Spinal cord (tissue), 10 donors: ENCODE data around the gene LRRN4CL. TPM values are rescaled to one million over a fixed set of nuclear protein-coding genes. Genes with fewer than 3 reads are reported as not detected.

Source experiments
- DNase-seq, 6 donors: peaks; one replicate each; pipeline versions ENCODE4 v3.0.0 to v3.0.0-alpha.2; 2013 to 2015; ENCODE audit warnings: low spot score in 6 of 6, low read depth in 4 of 6
- H3K27ac ChIP-seq: one replicate; pipeline ENCODE4 v1.5.1; 2013; ENCODE audit warnings: low read depth, low read length, control low read depth
- H3K27me3 ChIP-seq: one replicate; pipeline ENCODE4 v1.6.1; 2013; ENCODE audit warnings: low read length; ENCODE audit not compliant: control insufficient read depth, insufficient read depth
- H3K36me3 ChIP-seq: one replicate; pipeline ENCODE4 v1.6.1; 2013; ENCODE audit warnings: low read length; ENCODE audit not compliant: control insufficient read depth, insufficient read depth
- H3K4me1 ChIP-seq: one replicate; pipeline ENCODE4 v1.6.1; 2013; ENCODE audit warnings: low read length; ENCODE audit not compliant: control insufficient read depth, insufficient read depth
- H3K4me3 ChIP-seq: one replicate; pipeline ENCODE4 v1.5.1; 2013; ENCODE audit warnings: low read depth, low read length, control low read depth
- H3K9me3 ChIP-seq: one replicate; pipeline ENCODE4 v1.6.1; 2013; ENCODE audit warnings: low read length; ENCODE audit not compliant: control insufficient read depth, insufficient read depth
- WGBS: methylation state at CpG from one replicate; pipeline ENCODE4 v1.1.5; 2013; ENCODE audit warnings: missing lambda C conversion rate; ENCODE audit not compliant: insufficient coverage; 5-methylcytosine and 5-hydroxymethylcytosine counted together
- polyA plus RNA-seq, 2 donors: library from polyadenylated mRNA; unstranded; fragments of 120-200 nt; gene quantifications; one replicate each; pipeline ENCODE4 v1.2.1, GENCODE V29; 2013; ENCODE audit not compliant: insufficient read length in 2 of 2
- small RNA-seq: library from RNA; depleted of rRNA; stranded (forward); fragments of <200 nt; gene quantifications from one replicate; pipeline ENCODE3, GENCODE V24; 2014; ENCODE audit warnings: low replicate concordance
- total RNA-seq, 2 donors: library from RNA; depleted of rRNA in 1 of 2; stranded (reverse); fragments of 120-200 nt in 1 of 2; fragments of >200 nt in 1 of 2; gene quantifications; one replicate each; pipeline versions ENCODE4 v1.2.3 to v1.2.4, GENCODE V29; 2013 to 2014
- donor health status: healthy.

Gene LRRN4CL
- total and polyA plus RNA-seq, 4 donors, result 0.40 to 15.0 (median 3.2) TPM

DNA sequence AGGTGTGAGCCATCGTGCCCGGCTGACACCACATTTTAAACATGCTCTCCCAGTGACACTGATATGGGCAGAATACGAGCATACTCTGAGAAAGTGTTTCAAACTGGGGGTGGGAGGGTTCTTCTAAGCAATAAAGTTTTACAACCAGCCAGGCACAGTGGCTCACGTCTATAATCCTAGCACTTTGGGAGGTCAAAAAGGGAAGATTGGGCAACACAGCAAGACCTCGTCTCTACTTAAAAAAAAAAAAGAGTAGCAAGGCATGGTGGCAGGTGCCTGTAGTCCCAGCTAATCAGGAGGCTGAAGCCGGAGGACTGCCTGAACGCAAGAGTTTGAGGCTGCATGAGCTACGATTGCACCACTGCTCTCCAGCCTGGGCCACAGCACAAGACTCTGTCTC is 45.1 kb downstream of the LRRN4CL start:
- no peaks in the 10 kb centered on the region for H3K27me3 ChIP-seq
- 88% methylated on average over 4 of the region's 8 CpGs for WGBS
- H3K4me3 ChIP-seq, result no peak overlapping the region
- H3K4me1 ChIP-seq, result peaks cover 23% of the 10 kb centered on the region
- no peak overlapping the region for H3K27ac ChIP-seq
- no peak for DNase-seq
- peaks cover 44% of the 10 kb centered on the region for H3K36me3 ChIP-seq
- H3K9me3 ChIP-seq, result no peaks in the 10 kb centered on the region

Small RNA genes lying within 50 kb of the gene (small RNA-seq; reads per million reads assigned to genes)
- not detected for gene SNORA57

Other genes starting within 250 kb of the LRRN4CL start
- 100 to 1,000 TPM; 247 to 463 TPM for gene AHNAK, start 142.7 kb downstream of the LRRN4CL start, total RNA-seq
- gene AHNAK, start 142.7 kb downstream of the LRRN4CL start, polyA plus RNA-seq, result 10 to 100 TPM; 60.2 to 84.0 TPM
- 1,000 to 10,000 TPM in 1 of 2 donors, 100 to 1,000 TPM in 1; 887 to 2,089 TPM for gene EEF1G, start 115.6 kb downstream of the LRRN4CL start, total RNA-seq
- gene EEF1G, start 115.6 kb downstream of the LRRN4CL start, polyA plus RNA-seq, result 1,000 to 10,000 TPM; 1,849 to 2,100 TPM
- 1 to 10 TPM; 4.3 to 9.0 TPM for gene TUT1, start 98.0 kb downstream of the LRRN4CL start, total RNA-seq
- 10 to 100 TPM; 18.4 to 22.1 TPM for gene TUT1, start 98.0 kb downstream of the LRRN4CL start, polyA plus RNA-seq
- 10 to 100 TPM; 72.9 to 88.0 TPM for gene MTA2, start 87.7 kb downstream of the LRRN4CL start, total RNA-seq
- 10 to 100 TPM; 82.1 to 91.6 TPM for gene MTA2, start 87.7 kb downstream of the LRRN4CL start, polyA plus RNA-seq
- 10 to 100 TPM; 10.5 to 30.2 TPM for gene EML3, start 76.8 kb downstream of the LRRN4CL start, total RNA-seq
- gene EML3, start 76.8 kb downstream of the LRRN4CL start, polyA plus RNA-seq, result 10 to 100 TPM; 30.3 to 46.3 TPM
- gene ROM1, start 76.3 kb downstream of the LRRN4CL start, total RNA-seq, result 10 to 100 TPM in 1 of 2 donors, 1 to 10 TPM in 1; 4.8 to 11.9 TPM
- gene ROM1, start 76.3 kb downstream of the LRRN4CL start, polyA plus RNA-seq, result 10 to 100 TPM in 1 of 2 donors, 1 to 10 TPM in 1; 8.7 to 11.1 TPM
- gene B3GAT3, start 67.5 kb downstream of the LRRN4CL start, total RNA-seq, result 10 to 100 TPM; 26.6 to 40.5 TPM
- gene B3GAT3, start 67.5 kb downstream of the LRRN4CL start, polyA plus RNA-seq, result 10 to 100 TPM; 54.2 to 70.5 TPM
- gene GANAB, start 42.9 kb downstream of the LRRN4CL start, total RNA-seq, result 100 to 1,000 TPM; 119 to 161 TPM
- 100 to 1,000 TPM; 169 to 195 TPM for gene GANAB, start 42.9 kb downstream of the LRRN4CL start, polyA plus RNA-seq
- 10 to 100 TPM; 12.0 to 14.3 TPM for gene INTS5, start 36.2 kb downstream of the LRRN4CL start, total RNA-seq
- 10 to 100 TPM; 15.5 to 17.9 TPM for gene INTS5, start 36.2 kb downstream of the LRRN4CL start, polyA plus RNA-seq
- 10 to 100 TPM; 21.4 to 66.0 TPM for gene C11orf98, start 24.3 kb downstream of the LRRN4CL start, total RNA-seq
- gene C11orf98, start 24.3 kb downstream of the LRRN4CL start, polyA plus RNA-seq, result 10 to 100 TPM; 61.9 to 63.5 TPM
- 10 to 100 TPM in 1 of 2 donors, 1 to 10 TPM in 1; 6.0 to 13.7 TPM for gene CSKMT, start 24.2 kb downstream of the LRRN4CL start, total RNA-seq
- 1 to 10 TPM; 8.1 to 9.6 TPM for gene CSKMT, start 24.2 kb downstream of the LRRN4CL start, polyA plus RNA-seq
- gene UQCC3, start 17.9 kb downstream of the LRRN4CL start, total RNA-seq, result 10 to 100 TPM in 1 of 2 donors, 1 to 10 TPM in 1; 5.4 to 15.2 TPM
- gene UQCC3, start 17.9 kb downstream of the LRRN4CL start, polyA plus RNA-seq, result 10 to 100 TPM; 13.7 to 14.3 TPM
- 1 to 10 TPM; 2.9 to 6.1 TPM for gene LBHD1, start 17.3 kb downstream of the LRRN4CL start, total RNA-seq
- 10 to 100 TPM in 1 of 2 donors, 1 to 10 TPM in 1; 7.5 to 10.2 TPM for gene LBHD1, start 17.3 kb downstream of the LRRN4CL start, polyA plus RNA-seq
- 10 to 100 TPM; 32.0 to 89.6 TPM for gene UBXN1, start 10.5 kb downstream of the LRRN4CL start, total RNA-seq
- gene UBXN1, start 10.5 kb downstream of the LRRN4CL start, polyA plus RNA-seq, result 100 to 1,000 TPM; 141 to 148 TPM
- 100 to 1,000 TPM; 147 to 179 TPM for gene BSCL2, start 17.9 kb upstream of the LRRN4CL start, total RNA-seq
- gene BSCL2, start 17.9 kb upstream of the LRRN4CL start, polyA plus RNA-seq, result 100 to 1,000 TPM; 224 to 261 TPM
- gene GNG3, start 18.1 kb upstream of the LRRN4CL start, total RNA-seq, result 10 to 100 TPM; 25.6 to 54.8 TPM
- gene GNG3, start 18.1 kb upstream of the LRRN4CL start, polyA plus RNA-seq, result 100 to 1,000 TPM; 288 to 295 TPM
- 10 to 100 TPM; 15.3 to 32.6 TPM for gene HNRNPUL2, start 37.9 kb upstream of the LRRN4CL start, total RNA-seq
- gene HNRNPUL2, start 37.9 kb upstream of the LRRN4CL start, polyA plus RNA-seq, result 10 to 100 TPM; 62.8 to 69.3 TPM
- 10 to 100 TPM; 30.7 to 40.9 TPM for gene TTC9C, start 39.0 kb upstream of the LRRN4CL start, total RNA-seq
- 10 to 100 TPM; 34.8 to 47.5 TPM for gene TTC9C, start 39.0 kb upstream of the LRRN4CL start, polyA plus RNA-seq
- 10 to 100 TPM; 11.7 to 15.3 TPM for gene ZBTB3, start 64.6 kb upstream of the LRRN4CL start, total RNA-seq
- 10 to 100 TPM in 1 of 2 donors, 1 to 10 TPM in 1; 6.8 to 11.6 TPM for gene ZBTB3, start 64.6 kb upstream of the LRRN4CL start, polyA plus RNA-seq
- 100 to 1,000 TPM in 1 of 2 donors, 10 to 100 TPM in 1; 80.1 to 178 TPM for gene POLR2G, start 72.0 kb upstream of the LRRN4CL start, total RNA-seq
- gene POLR2G, start 72.0 kb upstream of the LRRN4CL start, polyA plus RNA-seq, result 100 to 1,000 TPM; 145 to 152 TPM
- 10 to 100 TPM; 14.4 to 29.5 TPM for gene TAF6L, start 81.9 kb upstream of the LRRN4CL start, total RNA-seq
- 10 to 100 TPM; 27.1 to 37.6 TPM for gene TAF6L, start 81.9 kb upstream of the LRRN4CL start, polyA plus RNA-seq
- gene TMEM179B, start 97.9 kb upstream of the LRRN4CL start, total RNA-seq, result 10 to 100 TPM; 22.7 to 57.9 TPM
- 10 to 100 TPM; 44.0 to 57.2 TPM for gene TMEM179B, start 97.9 kb upstream of the LRRN4CL start, polyA plus RNA-seq
- 10 to 100 TPM; 12.3 to 24.0 TPM for gene TMEM223, start 102.5 kb upstream of the LRRN4CL start, total RNA-seq
- 10 to 100 TPM; 23.2 to 25.5 TPM for gene TMEM223, start 102.5 kb upstream of the LRRN4CL start, polyA plus RNA-seq
- 10 to 100 TPM; 32.2 to 46.2 TPM for gene NXF1, start 115.9 kb upstream of the LRRN4CL start, total RNA-seq
- gene NXF1, start 115.9 kb upstream of the LRRN4CL start, polyA plus RNA-seq, result 100 to 1,000 TPM in 1 of 2 donors, 10 to 100 TPM in 1; 89.7 to 106 TPM
- gene STX5, start 142.5 kb upstream of the LRRN4CL start, total RNA-seq, result 10 to 100 TPM; 31.1 to 40.8 TPM
- 10 to 100 TPM; 46.0 to 48.5 TPM for gene STX5, start 142.5 kb upstream of the LRRN4CL start, polyA plus RNA-seq
- gene TEX54, start 143.3 kb upstream of the LRRN4CL start, total RNA-seq, result not detected
- under 1 TPM in 1 of 2 donors, not detected in 1; 0.57 TPM for gene TEX54, start 143.3 kb upstream of the LRRN4CL start, polyA plus RNA-seq
- gene WDR74, start 150.1 kb upstream of the LRRN4CL start, total RNA-seq, result 10 to 100 TPM; 25.5 to 42.6 TPM
- 10 to 100 TPM; 34.4 to 45.5 TPM for gene WDR74, start 150.1 kb upstream of the LRRN4CL start, polyA plus RNA-seq
- 100 to 1,000 TPM; 170 to 372 TPM for gene SLC3A2, start 191.4 kb upstream of the LRRN4CL start, total RNA-seq
- gene SLC3A2, start 191.4 kb upstream of the LRRN4CL start, polyA plus RNA-seq, result 100 to 1,000 TPM; 180 to 243 TPM
- 1 to 10 TPM in 1 of 2 donors, under 1 TPM in 1; 0.89 to 4.4 TPM for gene CHRM1, start 231.8 kb upstream of the LRRN4CL start, total RNA-seq
- gene CHRM1, start 231.8 kb upstream of the LRRN4CL start, polyA plus RNA-seq, result 1 to 10 TPM; 1.2 to 3.1 TPM